Omental fat pad (tissue), 4 donors: ENCODE measurements around the gene KRTAP9-6. TPM values are rescaled to one million over a fixed set of nuclear protein-coding genes. Genes with fewer than 3 reads are reported as not detected.

Experiments used
- ATAC-seq: fragments of 150-250 bp; one replicate; pipeline ENCODE4 v1.9.1; 2016; ENCODE audit warnings: mild to moderate bottlenecking, moderate library complexity; ENCODE audit not compliant: low FRiP score
- DNase-seq: peaks from one replicate; pipeline ENCODE4 v3.0.0-alpha.2; 2019; ENCODE audit warnings: low spot score
- CTCF ChIP-seq, 3 donors: fragments of 450-650 bp; IDR thresholded peaks; one replicate each; pipeline ENCODE4 v1.5.1; 2016 to 2017; ENCODE audit warnings: antibody characterized with exemption in 3 of 3, mild to moderate bottlenecking in 3 of 3, moderate library complexity in 2 of 3
- small RNA-seq: library from RNA; depleted of rRNA; stranded (forward); fragments of <200 nt; gene quantifications from one replicate; pipeline ENCODE3, GENCODE V24; 2016
- total RNA-seq, 4 donors: library from RNA; depleted of rRNA; stranded (reverse); fragments of >200 nt; gene quantifications; one replicate each; pipeline ENCODE4 v1.1.0, GENCODE V29; 2016

Gene KRTAP9-6
- total RNA-seq, 4 donors from 2014 or later = not detected

GRCh38 chr17:41304091-41304490 lies 38.9 kb downstream of the KRTAP9-6 start:
- TF ChIP-seq CTCF (IDR thresholded peaks at IDR 0.05) = no peak
- ATAC-seq = no peak

GRCh38 chr17:41307647-41308046 lies 42.5 kb downstream of the KRTAP9-6 start:
- ATAC-seq = no peak
- no peak for DNase-seq
- no peak for TF ChIP-seq CTCF (IDR thresholded peaks at IDR 0.05)

More at GRCh38 chr17:41304091-41304490, 38.9 kb downstream of the KRTAP9-6 start:
- no peak for DNase-seq

- DNase-seq (no peak), ATAC-seq (peak; percentile 17)
- no peak for TF ChIP-seq CTCF (IDR thresholded peaks at IDR 0.05)
Observed at GRCh38 chr17:41308251-41308917, 43.2 kb downstream of the KRTAP9-6 start.

GRCh38 chr17:41308918-41309359 lies 43.8 kb downstream of the KRTAP9-6 start, which contains the start of gene KRTAP16-1:
TSS of gene KRTAP16-1 (minus strand) at chr17:41309309. CDS start at chr17:41309253, 56 bp downstream.
- ATAC-seq = no peak
- DNase-seq = no peak
- TF ChIP-seq CTCF (IDR thresholded peaks at IDR 0.05) = no peak

GRCh38 chr17:41311111-41311510 lies 45.9 kb downstream of the KRTAP9-6 start:
- DNase-seq = no peak
- TF ChIP-seq CTCF (IDR thresholded peaks at IDR 0.05) = no peak
- ATAC-seq = no peak

GRCh38 chr17:41315204-41315794 lies 50.1 kb downstream of the KRTAP9-6 start, which contains the start of gene KRTAP17-1:
TSS of gene KRTAP17-1 (minus strand) at chr17:41315710. CDS start at chr17:41315650, 60 bp downstream.
- DNase-seq (no peak), ATAC-seq (no peak)
- TF ChIP-seq CTCF (IDR thresholded peaks at IDR 0.05) = no peak

Small RNAs within 50 kb of the gene (small RNA-seq; reads per million reads assigned to genes)
- gene KRTAP9-10P = not detected

Other genes starting within 250 kb of the KRTAP9-6 start
- not detected for gene KRTAP1-5, start 238.2 kb upstream of the KRTAP9-6 start, total RNA-seq
- gene KRTAP1-4, start 235.2 kb upstream of the KRTAP9-6 start, total RNA-seq = not detected
- gene KRTAP1-3, start 230.5 kb upstream of the KRTAP9-6 start, total RNA-seq = not detected
- gene KRTAP1-1, start 223.9 kb upstream of the KRTAP9-6 start, total RNA-seq = not detected
- gene KRTAP2-1, start 218.1 kb upstream of the KRTAP9-6 start, total RNA-seq = not detected
- not detected for gene KRTAP2-2, start 210.1 kb upstream of the KRTAP9-6 start, total RNA-seq
- not detected for gene KRTAP2-3, start 205.3 kb upstream of the KRTAP9-6 start, total RNA-seq
- not detected for gene KRTAP2-4, start 199.5 kb upstream of the KRTAP9-6 start, total RNA-seq
- gene KRTAP4-7, start 181.2 kb upstream of the KRTAP9-6 start, total RNA-seq = not detected
- not detected for gene KRTAP4-8, start 167.2 kb upstream of the KRTAP9-6 start, total RNA-seq
- gene KRTAP4-16, start 163.2 kb upstream of the KRTAP9-6 start, total RNA-seq = not detected
- not detected for gene KRTAP4-9, start 160.0 kb upstream of the KRTAP9-6 start, total RNA-seq
- gene KRTAP4-11, start 147.0 kb upstream of the KRTAP9-6 start, total RNA-seq = not detected
- gene KRTAP4-12, start 141.2 kb upstream of the KRTAP9-6 start, total RNA-seq = not detected
- gene KRTAP4-6, start 124.8 kb upstream of the KRTAP9-6 start, total RNA-seq = not detected
- gene KRTAP4-5, start 115.6 kb upstream of the KRTAP9-6 start, total RNA-seq = not detected
- gene KRTAP4-4, start 104.6 kb upstream of the KRTAP9-6 start, total RNA-seq = not detected
- not detected for gene KRTAP4-3, start 97.2 kb upstream of the KRTAP9-6 start, total RNA-seq
- gene KRTAP4-2, start 87.2 kb upstream of the KRTAP9-6 start, total RNA-seq = not detected
- not detected for gene KRTAP4-1, start 80.5 kb upstream of the KRTAP9-6 start, total RNA-seq
- gene KRTAP9-1, start 75.5 kb upstream of the KRTAP9-6 start, total RNA-seq = not detected
- not detected for gene KRTAP9-2, start 38.7 kb upstream of the KRTAP9-6 start, total RNA-seq
- not detected for gene KRTAP9-3, start 32.9 kb upstream of the KRTAP9-6 start, total RNA-seq
- not detected for gene KRTAP9-8, start 27.4 kb upstream of the KRTAP9-6 start, total RNA-seq
- gene KRTAP9-4, start 15.7 kb upstream of the KRTAP9-6 start, total RNA-seq = not detected
- gene KRTAP9-9, start 10.0 kb upstream of the KRTAP9-6 start, total RNA-seq = not detected
- gene KRTAP9-7, start 10.3 kb downstream of the KRTAP9-6 start, total RNA-seq = not detected
- not detected for gene KRTAP29-1, start 37.5 kb downstream of the KRTAP9-6 start, total RNA-seq
- not detected for gene KRTAP16-1, start 43.9 kb downstream of the KRTAP9-6 start, total RNA-seq
- gene KRTAP17-1, start 50.3 kb downstream of the KRTAP9-6 start, total RNA-seq = not detected
- not detected for gene KRT33A, start 85.5 kb downstream of the KRTAP9-6 start, total RNA-seq
- gene KRT33B, start 104.4 kb downstream of the KRTAP9-6 start, total RNA-seq = not detected
- not detected for gene KRT34, start 116.9 kb downstream of the KRTAP9-6 start, total RNA-seq
- gene KRT31, start 132.2 kb downstream of the KRTAP9-6 start, total RNA-seq = not detected
- gene KRT37, start 159.2 kb downstream of the KRTAP9-6 start, total RNA-seq = not detected
- not detected for gene KRT38, start 175.6 kb downstream of the KRTAP9-6 start, total RNA-seq
- gene KRT32, start 202.0 kb downstream of the KRTAP9-6 start, total RNA-seq = not detected
- gene KRT35, start 215.8 kb downstream of the KRTAP9-6 start, total RNA-seq = not detected
- gene KRT36, start 224.5 kb downstream of the KRTAP9-6 start, total RNA-seq = not detected
- under 1 TPM in 1 of 4 donors, not detected in 3; 0.65 TPM for gene KRT13, start 240.2 kb downstream of the KRTAP9-6 start, total RNA-seq